GM18511 (cell line): ENCODE results near the gene GCK.
"Not testable (repeated sequence)": the region's sequence is repeated elsewhere in the genome, so short reads cannot be mapped to it uniquely, and the experiment has no call there.

ENCODE experiments used
- ATAC-seq: cut with Tn5 transposase; IDR thresholded peaks from one replicate; pipeline ENCODE4 v1.9.1; 2021; ENCODE audit warnings: mild to moderate bottlenecking, moderate library complexity; ENCODE audit not compliant: unreplicated experiment

Gene GCK

GRCh38 chr7:44210107-44210506, 20.9 kb upstream of the GCK start:
- ATAC-seq = no peak

DNA sequence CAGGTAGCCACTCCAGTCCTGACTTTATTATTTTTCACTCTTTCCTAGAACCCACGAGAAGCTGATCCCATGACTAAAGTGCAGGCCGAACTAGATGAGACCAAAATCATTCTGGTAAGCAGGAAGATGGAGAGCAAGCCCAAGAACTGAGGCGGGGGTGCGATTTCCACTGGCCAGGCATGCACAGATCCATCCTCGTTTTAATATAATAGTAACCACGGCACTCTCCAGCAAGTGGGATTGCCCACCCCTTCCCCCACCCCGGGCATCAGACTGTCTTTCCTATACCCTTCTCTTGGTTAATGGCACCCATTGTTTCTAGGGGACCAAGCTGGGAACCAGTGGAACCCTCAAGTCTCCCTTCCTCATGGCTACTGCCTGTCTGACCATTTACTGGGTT, 18.8 kb upstream of the GCK start:
- no peak for ATAC-seq

- ATAC-seq = no peak
Observed at GRCh38 chr7:44206008-44206407, 16.8 kb upstream of the GCK start.

- no peak for ATAC-seq
Observed at GRCh38 chr7:44201813-44202212, 12.6 kb upstream of the GCK start.

- ATAC-seq = peak; percentile 99
Observed at GRCh38 chr7:44200699-44201461, 11.6 kb upstream of the GCK start, which contains the start of gene YKT6. TSS of gene YKT6 (plus strand) at chr7:44200978. CDS start at chr7:44201136, 158 bp downstream.

DNA sequence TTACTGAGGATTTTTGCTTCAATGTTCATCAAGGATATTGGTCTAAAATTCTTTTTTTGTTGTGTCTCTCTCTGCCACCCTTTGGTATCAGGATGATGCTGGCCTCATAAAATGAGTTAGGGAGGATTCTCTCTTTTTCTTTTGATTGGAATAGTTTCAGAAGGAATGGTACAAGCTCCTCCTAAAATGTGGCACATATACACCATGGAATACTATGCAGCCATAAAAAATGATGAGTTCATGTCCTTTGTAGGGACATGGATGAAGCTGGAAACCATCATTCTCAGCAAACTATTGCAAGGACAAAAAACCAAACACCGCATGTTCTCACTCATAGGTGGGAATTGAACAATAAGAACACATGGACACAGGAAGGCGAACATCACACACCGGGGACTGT, 10.9 kb upstream of the GCK start:
- not testable (repeated sequence) for ATAC-seq

DNA sequence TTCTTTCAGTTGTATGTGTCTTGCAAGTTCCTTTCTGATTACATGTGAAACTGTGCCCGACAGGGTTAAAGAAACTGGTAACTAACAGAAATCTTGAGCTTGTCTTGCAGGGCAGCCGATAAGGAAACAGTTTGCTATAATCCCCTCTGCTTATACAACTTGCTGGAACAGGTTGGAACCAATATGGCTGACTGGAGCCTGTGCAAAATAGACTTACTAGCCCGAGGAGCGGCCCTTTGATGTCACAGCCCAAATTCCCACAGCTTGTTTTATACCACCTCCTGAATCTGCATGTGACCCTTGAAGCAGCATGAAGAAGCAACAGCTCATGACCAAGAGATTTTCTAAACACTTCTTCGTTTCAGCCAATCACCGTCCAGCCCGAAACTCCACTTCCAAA, 8.2 kb upstream of the GCK start:
- ATAC-seq = no peak

DNA sequence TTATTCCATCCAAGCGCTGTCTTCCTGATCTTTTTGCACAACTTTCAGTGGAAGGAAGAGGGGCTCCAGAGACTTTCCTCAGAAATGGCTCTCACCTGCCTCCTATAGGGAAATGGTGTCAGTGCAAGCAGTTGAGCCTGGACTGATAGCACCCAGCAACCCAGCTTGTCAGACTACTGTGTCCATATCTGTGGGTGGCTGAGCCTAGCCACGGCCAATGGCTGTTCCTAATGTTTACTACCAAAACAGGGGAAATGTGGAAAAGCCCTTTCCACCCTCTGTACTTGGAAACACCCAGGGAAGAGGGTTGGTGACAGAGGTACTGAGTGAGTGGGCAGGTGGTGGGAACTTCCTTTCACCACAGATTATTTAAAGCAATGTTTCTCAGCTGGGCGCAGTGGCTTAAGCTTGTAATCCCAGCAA, 7.2 kb upstream of the GCK start:
- no peak for ATAC-seq

DNA sequence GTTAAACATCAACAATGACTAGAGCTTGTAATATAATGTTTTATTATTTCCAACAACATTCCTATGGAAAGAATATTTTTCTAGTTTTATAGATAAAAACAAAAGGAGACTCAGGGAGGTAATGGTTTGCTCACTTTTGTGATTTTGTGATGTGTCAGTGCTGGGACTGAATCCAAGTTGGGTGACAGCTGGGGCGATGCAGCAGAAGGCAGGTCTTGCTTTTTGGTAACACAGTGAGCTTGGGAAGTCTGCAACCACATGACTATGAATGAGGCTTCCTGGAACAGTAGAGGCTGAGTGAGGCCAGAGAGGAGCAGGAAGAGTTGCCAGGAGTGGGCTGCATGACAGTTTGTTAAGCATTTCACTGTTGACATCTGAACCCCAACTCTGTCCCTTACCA, 6.7 kb upstream of the GCK start:
- no peak for ATAC-seq

DNA sequence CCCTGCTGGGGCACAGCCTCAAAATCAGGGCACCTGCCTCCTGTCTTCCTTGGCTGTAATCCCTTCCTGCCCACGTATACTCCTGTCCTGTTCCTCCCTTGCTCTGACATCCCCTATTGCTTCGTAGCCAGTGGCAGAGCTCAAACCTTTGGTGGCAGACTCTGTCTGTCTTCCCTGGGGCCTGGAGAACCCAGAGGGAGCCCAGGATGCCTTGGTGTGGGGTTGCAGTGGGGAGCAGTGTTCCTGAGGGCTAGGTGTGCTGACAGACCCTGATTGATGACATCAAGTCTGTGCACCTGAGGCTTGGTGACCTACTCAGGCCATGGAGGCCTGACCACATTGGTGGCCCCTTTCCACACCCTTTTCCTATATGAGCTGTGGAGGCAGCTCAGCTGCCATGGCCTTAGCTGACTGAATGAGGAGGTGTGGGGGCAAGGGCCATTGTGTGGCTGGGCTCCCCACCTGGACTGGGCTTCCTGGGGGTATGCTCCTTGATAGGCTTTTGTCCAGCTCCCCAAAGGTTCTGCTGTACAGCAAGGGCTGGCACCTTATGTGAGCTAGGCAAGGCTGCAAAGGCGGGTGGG, 5.4 kb upstream of the GCK start:
- ATAC-seq = no peak

DNA sequence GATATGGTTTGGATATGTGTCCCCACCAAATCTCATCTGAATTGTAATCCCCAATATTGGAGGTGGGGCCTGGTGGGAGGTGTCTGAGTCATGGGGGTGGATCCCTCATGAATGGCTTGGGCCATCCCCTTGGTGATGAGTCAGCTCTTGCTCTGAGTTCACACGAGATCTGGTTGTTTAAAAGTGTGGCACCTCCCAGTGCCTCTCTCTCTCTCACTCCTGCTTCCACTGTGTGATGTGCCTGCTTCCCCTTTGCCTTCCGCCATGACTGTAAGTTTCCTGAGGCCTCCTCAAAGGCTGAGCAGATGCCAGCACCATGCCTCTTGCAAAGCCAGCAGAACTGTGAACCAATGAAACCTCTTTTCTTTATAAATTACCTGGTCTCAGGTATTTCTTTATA, 4.8 kb upstream of the GCK start:
- ATAC-seq = no peak

DNA sequence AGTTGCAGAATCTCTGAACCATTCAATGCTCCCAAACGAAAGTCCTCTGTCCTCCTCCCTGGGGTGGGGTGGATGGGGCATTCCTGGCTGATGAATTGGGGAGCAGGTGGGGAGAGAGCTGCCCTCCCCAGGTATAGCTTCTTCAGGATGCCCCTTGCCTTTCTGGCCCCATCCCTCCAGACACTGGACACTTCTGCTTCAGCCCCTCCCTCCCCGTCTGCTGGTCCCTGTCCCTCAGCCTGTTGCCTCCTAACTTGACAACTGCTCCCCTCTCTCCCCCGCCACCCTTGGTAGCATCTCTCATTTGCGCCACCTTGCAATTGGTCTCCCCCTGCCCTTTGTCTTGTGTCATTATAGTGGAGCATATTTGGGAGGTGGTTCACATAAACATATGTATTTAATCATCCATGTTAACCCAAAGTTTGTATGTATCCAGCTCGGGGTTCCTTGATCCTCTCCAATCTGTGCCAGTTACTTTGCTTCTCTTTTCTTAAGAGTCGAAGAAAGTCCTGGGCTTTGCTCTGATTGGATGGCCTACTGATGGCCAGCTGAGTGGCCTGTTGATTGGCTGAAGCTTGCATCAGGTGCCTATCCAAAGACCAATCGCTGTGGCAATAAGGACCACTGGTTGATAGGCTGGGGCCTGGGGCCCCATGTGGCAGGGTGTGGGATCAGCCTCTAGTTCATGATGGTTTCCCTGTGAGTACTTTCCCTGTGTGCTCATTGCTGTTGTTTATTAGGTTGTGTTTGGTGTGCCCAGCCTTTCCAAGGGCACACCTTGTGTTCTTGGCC, 4.0 kb upstream of the GCK start:
- ATAC-seq = no peak

DNA sequence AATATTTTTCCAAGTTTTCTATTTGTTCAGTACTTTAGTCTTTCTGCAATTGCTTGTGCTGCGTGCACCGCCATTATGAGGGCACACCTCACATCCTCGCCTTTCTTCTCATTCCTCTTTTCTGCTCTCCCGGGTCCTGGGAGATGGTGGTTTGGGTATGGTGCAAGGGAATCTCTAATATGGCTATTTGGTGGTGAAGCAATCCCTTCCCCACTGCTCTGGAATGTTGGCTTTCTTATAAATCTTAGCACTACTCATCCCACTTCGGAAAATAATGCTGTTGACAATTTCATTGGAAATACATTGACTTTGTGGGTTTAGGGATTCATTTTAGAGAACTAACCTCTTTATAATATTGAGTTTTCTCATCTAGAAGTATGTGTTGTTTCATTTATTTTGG, 1.9 kb upstream of the GCK start:
- ATAC-seq = no peak

DNA sequence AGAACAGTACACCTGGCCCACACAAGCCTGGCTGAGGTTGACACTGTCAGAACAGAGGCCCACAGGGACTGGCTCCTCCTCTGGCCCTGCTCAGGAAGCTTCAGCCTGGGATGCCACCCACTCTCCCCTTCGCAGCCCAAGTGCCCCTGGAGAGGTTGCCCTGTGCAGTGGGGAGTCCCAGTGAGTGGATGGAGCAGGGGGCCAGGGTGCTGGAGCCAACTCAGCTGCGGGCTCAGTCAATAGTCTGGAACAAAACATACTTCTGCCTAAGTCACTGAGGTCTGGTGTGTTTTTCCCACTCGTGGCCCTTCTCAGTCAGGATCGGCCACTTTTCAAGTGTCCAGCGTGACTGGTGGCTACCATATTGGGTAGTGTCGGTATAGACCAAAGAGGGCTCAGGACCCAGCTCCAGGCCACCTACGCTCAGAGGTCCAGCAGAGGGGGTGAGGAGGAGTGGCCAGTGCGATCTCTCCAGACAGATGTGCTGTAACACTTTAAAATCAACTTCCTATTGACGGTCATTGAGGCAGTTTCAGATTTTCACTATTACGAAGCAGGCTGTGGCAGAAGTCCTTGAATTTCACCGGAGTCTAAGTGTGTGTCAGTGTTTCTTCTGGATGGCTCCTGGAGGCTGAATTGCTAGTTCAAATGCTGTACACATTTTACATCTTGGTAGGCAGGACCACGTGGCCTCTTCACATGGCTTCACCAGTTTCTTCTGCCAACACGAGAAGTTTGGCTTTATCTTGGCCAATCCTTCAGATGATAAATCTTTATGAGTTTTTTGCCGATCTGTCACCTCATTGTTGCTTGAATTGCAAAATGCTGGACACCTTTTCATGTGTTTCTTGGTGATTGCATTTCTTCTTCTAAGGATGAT, 994 bp upstream of the GCK start:
- no peak for ATAC-seq

DNA sequence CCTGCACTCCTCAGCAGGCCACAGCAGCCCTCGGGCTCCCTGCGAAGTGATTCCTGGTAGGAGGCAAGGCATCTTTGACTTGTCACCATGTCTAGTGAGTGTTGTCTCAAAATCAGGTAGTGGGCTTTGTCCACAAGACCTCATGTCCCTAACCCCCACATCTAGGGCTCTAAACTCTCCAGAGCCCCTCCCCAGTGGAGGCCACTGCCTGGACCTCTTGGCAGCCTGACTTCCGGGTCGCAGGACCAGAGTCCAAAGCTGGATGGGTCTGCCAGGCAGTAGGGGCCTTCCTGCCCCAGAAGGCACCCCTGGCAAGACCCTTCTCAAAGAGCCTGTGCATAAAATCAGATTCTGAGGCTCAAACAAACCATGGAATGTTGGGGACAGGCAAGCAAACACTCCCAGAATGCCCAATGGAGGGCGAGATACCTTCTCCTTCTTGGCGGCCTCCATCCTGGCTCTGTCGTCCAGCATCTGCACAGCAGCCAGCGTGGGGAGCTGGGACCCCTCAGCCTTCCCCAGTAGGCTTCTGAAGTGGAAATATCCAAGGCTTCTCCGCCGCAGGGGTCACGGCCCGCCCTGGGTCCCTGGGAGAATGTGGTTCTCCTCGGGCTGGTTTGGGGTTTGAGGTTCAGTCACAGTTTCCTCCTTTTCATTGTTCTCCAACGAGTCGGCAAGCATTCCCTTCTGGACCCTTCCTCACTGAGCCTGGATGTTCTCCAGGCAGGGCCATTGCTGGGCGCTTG, 586 bp downstream of the GCK start:
- no peak for ATAC-seq

- ATAC-seq = no peak
Observed at GRCh38 chr7:44187636-44188416, 1.4 kb downstream of the GCK start.

GRCh38 chr7:44186736-44187135, 2.5 kb downstream of the GCK start:
- ATAC-seq = no peak

- ATAC-seq = no peak
Observed at GRCh38 chr7:44185729-44186128, 3.5 kb downstream of the GCK start.

DNA sequence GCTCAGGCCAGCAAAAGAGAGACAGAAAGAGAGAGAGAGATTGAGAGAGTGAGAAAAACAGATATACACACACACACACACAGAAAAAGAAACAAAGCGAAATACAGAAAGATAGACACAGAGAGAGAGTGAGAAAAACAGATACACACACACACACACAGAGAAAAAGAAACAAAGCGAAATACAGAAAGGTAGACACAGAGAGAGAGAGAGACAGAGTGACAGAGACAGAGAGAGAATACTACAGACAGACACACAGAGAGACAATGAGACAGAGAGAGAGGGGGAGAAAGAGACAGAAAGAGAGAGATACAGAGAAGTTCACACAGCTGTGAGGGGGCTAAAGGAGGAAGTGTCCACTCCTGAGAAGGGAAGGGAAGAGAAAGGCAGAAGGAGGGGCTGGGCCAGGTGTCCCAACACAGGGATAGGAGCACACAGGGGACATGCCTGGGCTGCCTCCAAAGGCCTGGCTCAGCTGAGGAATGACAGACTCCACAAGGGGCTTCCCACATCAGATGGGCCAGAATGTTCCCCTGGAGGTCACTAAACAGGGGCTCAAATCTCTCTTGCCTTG, 4.3 kb downstream of the GCK start:
- no peak for ATAC-seq
